ENCODE data around the gene MIS12. TPM values are rescaled to one million over a fixed set of nuclear protein-coding genes. Genes with fewer than 3 reads are reported as not detected.
A peak's percentile ranks its signal among the peaks of the same experiment; 100 is the strongest.

Gene MIS12
- total and polyA plus RNA-seq, 2 of the 13 experiments (the other 11 are each of a cell fraction or from before 2014, with no cell fraction given): 13.4 to 28.0 TPM

DNA sequence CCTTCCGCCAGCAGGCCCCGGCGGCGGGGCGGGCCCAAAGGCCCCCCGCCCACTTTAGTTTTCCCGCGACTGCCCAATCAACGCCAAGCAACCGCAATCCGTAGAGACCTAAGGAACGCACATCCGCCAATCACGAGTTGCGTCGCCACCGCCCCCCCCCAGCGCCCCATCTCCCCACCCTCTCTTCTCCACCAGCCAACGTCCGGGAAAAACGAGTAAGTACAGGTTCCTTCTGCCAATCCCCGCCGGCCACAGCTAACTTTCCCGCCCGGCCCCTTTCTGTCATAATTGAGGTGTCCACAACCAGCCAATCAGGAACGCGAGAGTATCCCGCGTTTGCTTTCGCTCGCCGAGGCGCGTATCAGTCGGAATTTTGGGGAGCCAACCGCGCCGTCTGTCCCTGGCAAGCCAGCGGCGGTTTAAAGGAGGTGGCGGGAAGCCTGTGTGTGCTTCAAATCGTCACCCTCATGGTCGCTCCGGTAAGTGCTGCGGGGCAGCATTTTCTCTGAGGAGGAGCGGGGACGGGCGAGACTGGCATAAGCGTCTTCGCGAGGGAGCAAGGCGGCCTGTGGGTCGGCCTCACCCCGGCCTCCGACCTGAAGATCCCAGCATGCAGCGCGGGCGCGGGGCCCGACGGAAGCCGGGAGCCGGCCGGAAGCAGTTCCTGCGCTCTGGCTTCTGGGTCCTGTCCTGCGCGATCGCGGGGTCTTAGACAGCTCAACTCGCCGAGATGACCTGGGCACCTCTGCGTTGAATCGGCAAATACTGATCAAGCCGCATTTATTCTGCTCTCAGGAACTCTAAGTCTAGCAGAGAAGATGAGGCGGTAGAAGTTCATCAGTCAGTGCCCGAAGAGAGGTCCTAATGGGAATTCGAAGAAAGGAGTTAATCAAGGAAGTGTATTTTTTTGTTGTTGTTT, at the start of gene MIS12 (continued):
- TF ChIP-seq YEATS4 (CRISPR knock-in tag; IDR thresholded peaks at IDR 0.05; ENCODE audit: borderline replicate concordance) (peak; percentile 88), MBD4 (IDR thresholded peaks at IDR 0.05; ENCODE audit: borderline replicate concordance, low read length) (no peak), ZNF329 (CRISPR knock-in tag; IDR thresholded peaks at IDR 0.05; ENCODE audit: low read depth) (no peak; the same call in 1 of the 2 replicates), SETDB1 (CRISPR knock-in tag; IDR thresholded peaks at IDR 0.05; ENCODE audit: borderline replicate concordance) (no peak), GPN1 (CRISPR knock-in tag; IDR thresholded peaks at IDR 0.05; ENCODE audit: borderline replicate concordance) (peak; percentile 72; the same call in 1 of the 2 replicates), ZNF781 (CRISPR knock-in tag; IDR thresholded peaks at IDR 0.05; ENCODE audit: borderline replicate concordance, not compliant biosample characterization) (peak; percentile 63), ZSCAN21 (CRISPR knock-in tag; IDR thresholded peaks at IDR 0.05; ENCODE audit: borderline replicate concordance) (peak; percentile 77), SIN3A (IDR thresholded peaks at IDR 0.05; ENCODE audit: borderline replicate concordance, low read depth, low read length) (peak; percentile 88; the same call in 1 of the 2 replicates), KAT2B (IDR thresholded peaks at IDR 0.05; ENCODE audit: borderline replicate concordance, low read depth, low read length) (no peak), ZNF678 (CRISPR knock-in tag; IDR thresholded peaks at IDR 0.05) (0 out of 2 replicates have a peak, but pooled peaks have one; percentile 26), ATM (IDR thresholded peaks at IDR 0.05; ENCODE audit: borderline replicate concordance) (no peak), ONECUT2 (CRISPR knock-in tag; IDR thresholded peaks at IDR 0.05) (no peak), MYNN (CRISPR knock-in tag; IDR thresholded peaks at IDR 0.05; ENCODE audit: low read depth) (0 out of 2 replicates have a peak, but pooled peaks have one; percentile 64), NCOA2 (CRISPR knock-in tag; IDR thresholded peaks at IDR 0.05) (peak; percentile 50), BRF2 (CRISPR knock-in tag; IDR thresholded peaks at IDR 0.05) (0 out of 2 replicates have a peak, but pooled peaks have one; percentile 44), DBP (CRISPR knock-in tag; IDR thresholded peaks at IDR 0.05; ENCODE audit: not compliant biosample characterization) (no peak), ZBTB46 (CRISPR knock-in tag; IDR thresholded peaks at IDR 0.05; ENCODE audit: borderline replicate concordance) (no peak), TOPORS (CRISPR knock-in tag; IDR thresholded peaks at IDR 0.05) (0 out of 2 replicates have a peak, but pooled peaks have one; percentile 43)
- TF ChIP-seq, protein P1, sequence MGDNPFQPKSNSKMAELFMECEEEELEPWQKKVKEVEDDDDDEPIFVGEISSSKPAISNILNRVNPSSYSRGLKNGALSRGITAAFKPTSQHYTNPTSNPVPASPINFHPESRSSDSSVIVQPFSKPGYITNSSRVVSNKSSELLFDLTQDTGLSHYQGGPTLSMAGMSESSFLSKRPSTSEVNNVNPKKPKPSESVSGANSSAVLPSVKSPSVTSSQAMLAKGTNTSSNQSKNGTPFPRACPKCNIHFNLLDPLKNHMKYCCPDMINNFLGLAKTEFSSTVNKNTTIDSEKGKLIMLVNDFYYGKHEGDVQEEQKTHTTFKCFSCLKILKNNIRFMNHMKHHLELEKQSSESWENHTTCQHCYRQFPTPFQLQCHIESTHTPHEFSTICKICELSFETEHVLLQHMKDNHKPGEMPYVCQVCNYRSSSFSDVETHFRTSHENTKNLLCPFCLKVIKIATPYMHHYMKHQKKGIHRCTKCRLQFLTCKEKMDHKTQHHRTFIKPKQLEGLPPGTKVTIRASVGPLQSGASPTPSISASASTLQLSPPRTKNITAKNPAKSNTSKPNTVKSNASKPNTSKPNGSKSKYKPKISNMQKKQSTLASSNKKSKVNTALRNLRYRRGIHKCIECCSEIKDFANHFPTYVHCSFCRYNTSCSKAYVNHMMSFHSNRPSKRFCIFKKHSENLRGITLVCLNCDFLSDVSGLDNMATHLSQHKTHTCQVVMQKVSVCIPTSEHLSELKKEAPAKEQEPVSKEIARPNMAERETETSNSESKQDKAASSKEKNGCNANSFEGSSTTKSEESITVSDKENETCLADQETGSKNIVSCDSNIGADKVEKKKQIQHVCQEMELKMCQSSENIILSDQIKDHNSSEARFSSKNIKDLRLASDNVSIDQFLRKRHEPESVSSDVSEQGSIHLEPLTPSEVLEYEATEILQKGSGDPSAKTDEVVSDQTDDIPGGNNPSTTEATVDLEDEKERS (CRISPR knock-in tag; IDR thresholded peaks at IDR 0.05): peak; percentile 67
- TF ChIP-seq, protein P2, sequence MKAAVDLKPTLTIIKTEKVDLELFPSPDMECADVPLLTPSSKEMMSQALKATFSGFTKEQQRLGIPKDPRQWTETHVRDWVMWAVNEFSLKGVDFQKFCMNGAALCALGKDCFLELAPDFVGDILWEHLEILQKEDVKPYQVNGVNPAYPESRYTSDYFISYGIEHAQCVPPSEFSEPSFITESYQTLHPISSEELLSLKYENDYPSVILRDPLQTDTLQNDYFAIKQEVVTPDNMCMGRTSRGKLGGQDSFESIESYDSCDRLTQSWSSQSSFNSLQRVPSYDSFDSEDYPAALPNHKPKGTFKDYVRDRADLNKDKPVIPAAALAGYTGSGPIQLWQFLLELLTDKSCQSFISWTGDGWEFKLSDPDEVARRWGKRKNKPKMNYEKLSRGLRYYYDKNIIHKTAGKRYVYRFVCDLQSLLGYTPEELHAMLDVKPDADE (CRISPR knock-in tag; IDR thresholded peaks at IDR 0.05): no peak

Data from HepG2 (cell line).